GM12874 (cell line): ENCODE results near the gene CDH23.

Experiments
- TF ChIP-seq, protein P1 (sequence below): IDR thresholded peaks from 2 replicates; pipeline ENCODE4 v1.5.1; 2011; ENCODE audit warnings: low read depth, mild to moderate bottlenecking, control low read depth, low read length, moderate library complexity; ENCODE audit not compliant: insufficient read depth

Gene CDH23

DNA sequence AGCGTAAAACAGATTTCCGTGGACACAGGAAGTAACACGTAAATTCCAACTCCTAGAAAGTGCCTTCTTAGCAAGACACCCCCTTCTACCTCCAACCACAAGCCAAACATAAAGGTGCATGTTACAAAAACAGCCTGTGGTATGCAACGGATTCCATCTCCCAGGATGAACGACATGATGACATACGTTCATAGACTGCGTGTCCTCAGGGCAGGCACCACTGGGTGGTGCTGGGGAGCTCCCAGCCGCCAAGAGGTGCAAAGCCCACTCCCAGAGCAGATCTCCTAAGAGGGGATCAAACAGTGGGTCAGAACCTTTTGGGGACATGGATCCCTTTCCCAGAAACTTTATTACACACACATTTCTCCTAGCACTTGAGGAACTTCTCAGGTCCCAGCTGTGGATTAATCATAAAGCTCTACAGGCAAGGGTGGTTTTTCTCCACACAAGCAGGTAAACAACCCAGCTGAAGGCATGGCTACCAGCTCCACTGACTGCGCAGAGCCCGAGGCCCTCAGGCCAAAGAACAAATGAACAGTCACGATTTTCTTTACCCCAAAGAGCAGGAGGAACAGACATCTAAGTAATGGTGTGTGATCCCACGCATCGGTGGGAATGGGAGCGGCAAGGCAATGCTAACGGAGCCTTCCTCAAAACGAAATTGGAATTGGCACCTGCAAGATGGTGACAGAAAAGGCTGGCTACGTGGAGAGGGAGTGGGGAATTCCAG, 440.5 kb downstream of the CDH23 start:
- TF ChIP-seq, protein P1, sequence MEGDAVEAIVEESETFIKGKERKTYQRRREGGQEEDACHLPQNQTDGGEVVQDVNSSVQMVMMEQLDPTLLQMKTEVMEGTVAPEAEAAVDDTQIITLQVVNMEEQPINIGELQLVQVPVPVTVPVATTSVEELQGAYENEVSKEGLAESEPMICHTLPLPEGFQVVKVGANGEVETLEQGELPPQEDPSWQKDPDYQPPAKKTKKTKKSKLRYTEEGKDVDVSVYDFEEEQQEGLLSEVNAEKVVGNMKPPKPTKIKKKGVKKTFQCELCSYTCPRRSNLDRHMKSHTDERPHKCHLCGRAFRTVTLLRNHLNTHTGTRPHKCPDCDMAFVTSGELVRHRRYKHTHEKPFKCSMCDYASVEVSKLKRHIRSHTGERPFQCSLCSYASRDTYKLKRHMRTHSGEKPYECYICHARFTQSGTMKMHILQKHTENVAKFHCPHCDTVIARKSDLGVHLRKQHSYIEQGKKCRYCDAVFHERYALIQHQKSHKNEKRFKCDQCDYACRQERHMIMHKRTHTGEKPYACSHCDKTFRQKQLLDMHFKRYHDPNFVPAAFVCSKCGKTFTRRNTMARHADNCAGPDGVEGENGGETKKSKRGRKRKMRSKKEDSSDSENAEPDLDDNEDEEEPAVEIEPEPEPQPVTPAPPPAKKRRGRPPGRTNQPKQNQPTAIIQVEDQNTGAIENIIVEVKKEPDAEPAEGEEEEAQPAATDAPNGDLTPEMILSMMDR = peak; percentile 67

DNA sequence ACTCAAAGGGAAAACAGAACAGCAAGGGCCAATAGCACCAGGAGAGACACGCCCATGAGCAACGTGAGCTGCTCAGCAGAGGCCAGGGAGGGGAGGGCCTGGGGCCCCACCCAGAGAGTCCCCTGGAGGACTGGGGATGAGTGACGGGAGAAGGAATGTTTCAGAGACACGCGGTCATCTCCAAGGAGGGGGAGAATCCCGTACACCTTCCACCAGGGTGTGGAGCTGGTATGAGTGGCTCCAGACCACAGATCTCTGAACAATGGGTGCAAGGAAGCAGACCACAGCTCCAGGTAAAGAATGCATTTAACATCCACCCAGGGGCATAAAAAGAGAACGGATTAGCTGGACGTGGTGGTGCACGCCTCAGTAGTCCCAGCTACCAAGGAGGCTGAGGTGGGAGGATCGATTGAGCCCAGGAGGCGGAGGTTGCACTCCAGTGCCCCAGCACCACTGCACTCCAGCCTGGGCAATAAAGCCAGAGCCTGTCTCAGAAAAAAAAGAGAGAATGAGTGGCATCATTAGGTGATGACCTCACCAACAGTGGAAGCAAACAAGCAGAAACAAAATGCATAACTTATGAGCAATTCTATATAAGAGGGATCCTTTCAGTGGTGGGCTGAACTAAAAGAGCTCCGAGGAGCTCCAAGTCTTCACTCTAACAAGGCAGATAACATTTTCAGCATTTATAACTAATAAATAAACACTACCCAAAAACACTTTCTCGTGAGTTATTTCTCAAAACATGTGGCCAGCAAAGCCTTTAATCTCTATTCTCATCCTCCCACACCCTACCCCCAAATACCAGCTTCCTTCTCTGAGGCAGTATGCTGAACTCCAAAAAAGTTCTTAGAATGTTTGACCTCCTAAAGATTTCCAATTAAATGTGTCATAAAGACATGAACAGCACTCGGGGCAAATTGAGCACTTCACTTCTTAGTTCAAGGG, 441.8 kb downstream of the CDH23 start:
- TF ChIP-seq, protein P1 = no peak

DNA sequence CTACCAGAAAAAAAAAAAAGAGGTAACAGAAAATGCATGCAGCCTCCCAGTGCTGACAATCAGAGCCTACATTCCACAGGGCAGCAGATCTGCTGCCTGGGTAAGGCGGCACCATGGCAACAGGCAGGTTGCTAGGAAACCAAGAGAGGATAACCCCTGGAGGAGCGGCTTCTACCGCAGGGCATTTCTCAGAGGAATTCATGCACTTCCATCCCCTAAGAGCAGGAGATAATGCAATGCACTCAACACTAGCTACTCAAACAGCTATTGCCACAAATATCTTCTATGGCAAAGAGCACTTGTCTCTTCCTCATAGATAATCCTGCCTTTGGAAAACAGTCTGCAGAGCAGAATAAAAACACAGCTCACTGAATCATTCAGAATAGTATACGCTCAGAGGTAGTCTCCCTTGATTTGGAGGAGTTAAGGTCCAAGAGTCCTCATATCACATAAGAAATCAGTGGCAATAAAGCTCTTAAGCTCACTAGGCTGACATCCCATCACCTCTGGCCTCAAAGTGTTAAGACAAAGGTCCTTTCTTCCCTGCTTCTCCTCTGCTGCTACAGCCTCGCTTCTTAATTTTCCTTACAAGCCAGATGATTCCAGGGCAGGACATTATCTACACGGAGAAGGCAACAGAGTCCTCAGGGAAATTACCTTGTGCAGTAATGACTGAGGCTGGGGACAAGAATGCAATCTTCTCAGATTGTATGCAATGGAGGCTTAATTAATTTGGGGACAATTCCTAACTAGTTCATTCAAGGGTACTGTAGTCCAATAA, 443.6 kb downstream of the CDH23 start:
- TF ChIP-seq, protein P1 = no peak

DNA sequence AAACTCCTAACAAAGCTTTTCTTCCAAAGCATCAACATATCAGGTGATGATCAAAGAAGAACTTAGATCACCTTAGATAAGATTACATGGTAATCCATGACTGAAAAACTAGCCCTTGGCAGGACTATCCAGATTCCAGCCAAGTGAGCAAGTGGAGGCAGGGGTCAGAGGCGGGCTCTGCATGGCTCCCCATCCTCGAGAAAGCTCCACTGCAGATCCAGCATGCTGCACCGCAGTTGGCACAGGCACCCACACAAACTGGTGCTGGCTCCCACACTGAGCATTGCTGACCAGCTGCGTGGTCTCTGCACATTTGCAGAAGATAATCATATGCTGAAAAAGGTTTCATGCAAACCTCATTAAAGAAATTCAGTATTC, 444.2 kb downstream of the CDH23 start:
- TF ChIP-seq, protein P1 = no peak

DNA sequence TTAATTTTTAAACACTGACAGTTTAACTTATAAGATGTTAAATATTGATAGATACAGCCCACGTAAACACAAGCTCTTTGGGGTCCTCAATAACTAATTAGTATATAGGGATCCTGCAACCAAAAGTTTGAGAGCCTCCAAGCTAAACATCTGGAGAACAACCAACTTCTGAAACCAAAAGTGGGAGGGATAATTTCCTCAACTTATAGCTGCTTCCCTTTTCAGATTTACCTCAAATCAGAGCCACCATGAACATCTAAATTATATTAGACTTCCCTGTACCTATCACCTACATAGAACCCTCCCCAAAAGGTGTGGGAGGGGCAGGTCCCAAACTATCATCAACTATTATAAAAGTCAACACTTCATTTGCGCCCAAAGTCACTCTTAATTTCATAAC, 445.7 kb downstream of the CDH23 start:
- TF ChIP-seq, protein P1 = no peak

DNA sequence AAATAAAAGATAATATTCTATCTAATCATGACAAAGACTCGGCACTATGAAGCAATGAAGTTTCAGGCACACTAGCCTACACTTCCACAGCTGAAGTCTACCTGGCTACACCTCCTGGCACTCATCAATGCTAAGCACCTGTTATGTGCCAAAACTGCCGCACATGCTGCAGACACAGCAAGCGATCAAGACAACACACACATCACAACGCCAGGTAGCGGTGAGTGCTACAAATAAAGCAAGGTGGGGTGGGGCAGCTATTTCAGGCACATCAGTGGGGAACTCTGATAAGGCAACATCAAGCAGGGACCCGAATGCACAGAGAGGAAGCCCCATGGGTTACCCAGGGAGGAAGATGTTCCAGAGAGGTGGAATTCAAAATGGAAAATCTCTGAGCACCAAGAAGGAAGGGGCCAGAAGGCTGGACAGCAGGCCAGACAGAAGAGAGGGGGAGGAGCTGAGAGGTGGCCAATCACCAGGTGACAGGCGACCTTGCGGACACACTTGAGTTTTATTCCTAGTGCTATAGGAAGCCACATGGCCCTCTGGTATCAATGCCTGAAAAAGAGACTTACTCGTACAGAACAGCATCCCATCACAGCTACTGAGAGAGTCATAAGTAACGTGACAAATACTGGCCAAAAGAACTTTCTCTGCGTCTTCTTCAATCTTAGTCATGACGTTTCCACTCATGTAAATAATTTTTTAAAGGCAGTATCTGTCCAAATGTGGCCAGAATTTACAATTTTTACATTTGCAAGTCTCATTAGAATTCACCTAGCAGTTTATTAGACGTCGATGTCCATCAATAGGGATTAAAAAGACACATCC, 446.4 kb downstream of the CDH23 start:
- TF ChIP-seq, protein P1 = no peak
